ENCODE results near the gene TUBA3D.
A peak's percentile ranks its signal among the peaks of the same experiment; 100 is the strongest.

TUBA3D gene

GRCh38 chr2:131492418-131493198 lies 16.7 kb downstream of the TUBA3D start (continued):
- TF ChIP-seq FEZF1 (tag by site-specific recombination; IDR thresholded peaks at IDR 0.05), result peak; percentile 48; the same call in 1 of the 2 replicates
- peak; percentile 99 for TF ChIP-seq PATZ1 (tag by site-specific recombination; IDR thresholded peaks at IDR 0.05)
- TF ChIP-seq ZNF76 (tag by site-specific recombination; IDR thresholded peaks at IDR 0.05; ENCODE audit: borderline replicate concordance, low read depth), result 0 out of 2 replicates have a peak, but pooled peaks have one; percentile 40
- peak; percentile 57 for TF ChIP-seq ZEB2 (tag by site-specific recombination; IDR thresholded peaks at IDR 0.05)
- TF ChIP-seq ZNF530 (tag by site-specific recombination; IDR thresholded peaks at IDR 0.05; ENCODE audit: low read depth), result no peak
- TF ChIP-seq IKZF3 (tag by site-specific recombination; IDR thresholded peaks at IDR 0.05), result peak; percentile 46; the same call in 1 of the 2 replicates
- no peak for TF ChIP-seq BCL11B (tag by site-specific recombination; IDR thresholded peaks at IDR 0.05; ENCODE audit: low read depth)
- no peak for TF ChIP-seq ZNF169 (tag by site-specific recombination; IDR thresholded peaks at IDR 0.05)
- peak; percentile 72; the same call in 1 of the 2 replicates for TF ChIP-seq ZFP69B (tag by site-specific recombination; IDR thresholded peaks at IDR 0.05)
- TF ChIP-seq YY1 (tag by site-specific recombination; IDR thresholded peaks at IDR 0.05), result peak; percentile 62; the same call in 1 of the 2 replicates
- no peak for TF ChIP-seq ZNF26 (tag by site-specific recombination; IDR thresholded peaks at IDR 0.05)
- 0 out of 2 replicates have a peak, but pooled peaks have one; percentile 73 for TF ChIP-seq HOXC10 (CRISPR knock-in tag; IDR thresholded peaks at IDR 0.05)
- peak; percentile 25; the same call in 1 of the 2 replicates for TF ChIP-seq ZNF561 (tag by site-specific recombination; IDR thresholded peaks at IDR 0.05; ENCODE audit: borderline replicate concordance)
- no peak for TF ChIP-seq ZNF423 (tag by site-specific recombination; IDR thresholded peaks at IDR 0.05)
- peak; percentile 41 for TF ChIP-seq ZNF843 (tag by site-specific recombination; IDR thresholded peaks at IDR 0.05)
- TF ChIP-seq ZXDB (tag by site-specific recombination; IDR thresholded peaks at IDR 0.05), result 0 out of 2 replicates have a peak, but pooled peaks have one; percentile 43
- TF ChIP-seq ZBTB8A (tag by site-specific recombination; IDR thresholded peaks at IDR 0.05), result peak; percentile 93
- TF ChIP-seq KLF17 (tag by site-specific recombination; IDR thresholded peaks at IDR 0.05), result peak; percentile 68; the same call in 1 of the 2 replicates
- 0 out of 2 replicates have a peak, but pooled peaks have one; percentile 69 for TF ChIP-seq ZNF704 (tag by site-specific recombination; IDR thresholded peaks at IDR 0.05)
